GM19239 (cell line): ENCODE measurements around the gene DNAJC4.

Experiments used
- DNase-seq: peaks from one replicate; pipeline ENCODE4 v3.0.0; 2011; ENCODE audit warnings: low spot score; ENCODE audit not compliant: insufficient read length
- FAIRE-seq: peaks from 2 replicates; lab custom pipeline; 2011; peaks lifted over from hg19 to GRCh38; lab: Jason Lieb, UNC

Gene DNAJC4

GRCh38 chr11:64226507-64227051 lies 3.8 kb upstream of the DNAJC4 start:
- FAIRE-seq: peak; percentile 88
- peak; percentile 54 for DNase-seq

- FAIRE-seq (peak; percentile 61), DNase-seq (no peak)
These were observed 2.9 kb upstream of the DNAJC4 start for GRCh38 chr11:64227405-64227956.

- no peak for DNase-seq
- FAIRE-seq: no peak
These were observed 1.1 kb upstream of the DNAJC4 start for GRCh38 chr11:64229090-64229743.

GRCh38 chr11:64229744-64230170 lies 591 bp upstream of the DNAJC4 start:
- DNase-seq (no peak), FAIRE-seq (no peak)

GRCh38 chr11:64230985-64231365 lies 627 bp downstream of the DNAJC4 start:
- FAIRE-seq (peak; percentile 31), DNase-seq (no peak)

GRCh38 chr11:64231546-64231945 lies 1.2 kb downstream of the DNAJC4 start:
- DNase-seq: no peak
- FAIRE-seq: no peak

- no peak for FAIRE-seq
- DNase-seq: no peak
These were observed 2.0 kb downstream of the DNAJC4 start for GRCh38 chr11:64232182-64232966.

- no peak for DNase-seq
- no peak for FAIRE-seq
These were observed 2.6 kb downstream of the DNAJC4 start for GRCh38 chr11:64232967-64233315.

- DNase-seq: peak; percentile 75
- no peak for FAIRE-seq
These were observed 3.7 kb downstream of the DNAJC4 start, which contains the start of gene VEGFB for GRCh38 chr11:64233913-64234586. Gene VEGFB (plus strand): TSS chr11:64234584. CDS start chr11:64234834, 250 bp downstream.

GRCh38 chr11:64234647-64235379 lies 4.5 kb downstream of the DNAJC4 start:
- DNase-seq (no peak), FAIRE-seq (no peak)

GRCh38 chr11:64235437-64236161 lies 5.3 kb downstream of the DNAJC4 start:
- FAIRE-seq: no peak
- DNase-seq: no peak

GRCh38 chr11:64237484-64237951 lies 7.2 kb downstream of the DNAJC4 start:
- DNase-seq (no peak), FAIRE-seq (no peak)

- no peak for DNase-seq
- no peak for FAIRE-seq
These were observed 7.7 kb downstream of the DNAJC4 start for GRCh38 chr11:64238076-64238475.

GRCh38 chr11:64238999-64239398 lies 8.7 kb downstream of the DNAJC4 start:
- DNase-seq: no peak
- no peak for FAIRE-seq

GRCh38 chr11:64239662-64240434 lies 9.5 kb downstream of the DNAJC4 start:
- DNase-seq: peak; percentile 54
- FAIRE-seq: no peak

- no peak for FAIRE-seq
- DNase-seq: peak; percentile 92
These were observed 10.3 kb downstream of the DNAJC4 start, which contains the start of gene FKBP2 for GRCh38 chr11:64240435-64241240. Gene FKBP2 (plus strand): TSS chr11:64241095. CDS start chr11:64242388, 1,293 bp downstream.

- FAIRE-seq (peak; percentile 95), DNase-seq (peak; percentile 76)
These were observed 10.8 kb downstream of the DNAJC4 start for GRCh38 chr11:64241241-64241490.
